HG03442 (cell line): ENCODE data around the gene TTC9C.
"Not testable (repeated sequence)": the region's sequence is repeated elsewhere in the genome, so short reads cannot be mapped to it uniquely, and the experiment has no call there.

Experiments
- ATAC-seq: cut with Tn5 transposase; IDR thresholded peaks from one replicate; pipeline ENCODE4 v1.9.1; 2021; ENCODE audit warnings: mild to moderate bottlenecking, moderate library complexity; ENCODE audit not compliant: unreplicated experiment

Gene TTC9C, protein sequence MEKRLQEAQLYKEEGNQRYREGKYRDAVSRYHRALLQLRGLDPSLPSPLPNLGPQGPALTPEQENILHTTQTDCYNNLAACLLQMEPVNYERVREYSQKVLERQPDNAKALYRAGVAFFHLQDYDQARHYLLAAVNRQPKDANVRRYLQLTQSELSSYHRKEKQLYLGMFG

DNA sequence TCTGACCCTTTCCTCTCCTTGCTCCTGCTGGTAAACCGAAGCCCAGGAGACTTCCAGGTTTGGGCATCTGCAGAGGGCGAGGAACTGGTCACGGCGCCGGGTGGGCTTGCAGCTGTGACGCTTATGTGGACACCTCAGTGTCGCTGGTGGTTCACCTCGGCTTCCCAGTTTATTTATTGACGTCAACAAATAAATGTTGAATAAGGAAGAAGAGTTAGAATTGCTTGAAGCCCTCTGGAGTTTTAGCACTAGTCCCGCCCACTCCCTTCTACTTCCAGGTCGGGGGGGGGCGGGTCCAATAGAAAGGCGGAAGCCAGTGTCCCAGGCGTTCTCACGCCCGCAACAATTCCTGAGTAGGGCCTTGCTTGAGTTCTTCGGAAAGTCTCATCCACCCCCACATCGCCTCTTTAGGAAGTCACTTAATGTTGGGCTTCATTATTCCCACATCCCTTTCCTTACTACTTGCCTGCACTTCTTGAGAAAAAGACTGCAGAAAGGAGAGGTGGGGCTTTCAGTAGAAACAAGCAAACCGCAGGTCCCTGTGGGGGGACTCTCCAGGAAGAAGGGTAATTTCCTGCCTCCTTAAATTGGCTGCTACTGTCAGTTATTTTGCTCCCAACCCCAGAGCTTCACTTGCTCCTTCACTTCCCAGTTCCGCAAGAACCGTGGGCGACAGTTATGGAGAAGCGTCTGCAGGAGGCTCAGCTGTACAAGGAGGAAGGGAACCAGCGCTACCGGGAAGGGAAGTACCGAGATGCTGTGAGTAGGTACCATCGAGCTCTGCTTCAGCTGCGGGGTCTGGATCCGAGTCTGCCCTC, at the start of gene TTC9C:
Gene TTC9C (plus strand): TSS at position 316 of the 818 bp plus-strand sequence. CDS start 363 bp downstream, at position 679.
- peak; percentile 14 for ATAC-seq

DNA sequence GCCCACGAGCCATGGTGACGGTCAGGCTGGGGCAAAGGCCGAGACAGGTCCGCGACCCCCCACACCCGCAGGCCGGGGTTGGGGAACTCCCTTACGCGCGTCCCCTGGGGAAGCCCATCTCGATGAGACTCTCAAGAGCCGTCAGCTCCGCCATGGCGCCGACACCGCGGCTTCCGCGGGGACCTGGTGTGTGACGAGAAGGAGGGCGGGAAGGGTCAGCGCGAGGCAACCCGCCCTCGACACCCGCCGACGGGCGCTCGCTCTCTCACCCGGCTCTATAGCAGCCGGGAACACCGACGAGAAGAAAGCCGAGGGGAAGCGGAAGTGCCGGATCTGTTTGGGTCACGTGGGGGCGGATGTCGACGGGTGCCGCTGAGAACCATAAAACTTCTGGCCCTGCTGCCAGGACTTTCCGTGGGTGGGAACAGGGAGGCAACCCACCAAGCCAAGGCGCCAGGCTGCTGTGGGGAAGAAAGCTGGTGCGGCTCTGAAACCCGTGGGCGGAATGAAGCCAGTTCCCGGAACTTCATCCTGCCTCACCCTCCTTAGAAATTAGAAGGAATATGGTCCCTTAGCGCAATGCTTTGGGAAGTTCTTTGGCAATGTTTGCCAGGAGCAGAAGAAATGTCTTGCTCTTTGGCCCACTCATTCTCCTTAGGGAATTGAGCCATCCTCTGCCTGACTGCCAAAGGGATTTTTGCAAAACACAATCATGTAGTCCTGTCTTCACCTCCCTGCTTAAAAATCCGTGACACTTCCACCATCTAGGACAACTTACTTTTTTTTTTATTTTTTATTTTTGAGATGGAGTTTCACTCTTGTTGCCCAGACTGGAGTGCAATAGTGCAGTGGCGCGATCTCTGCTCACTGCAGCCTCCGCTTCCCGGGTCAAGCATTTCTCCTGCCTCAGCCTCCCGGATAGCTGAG, 49.3 kb upstream of the TTC9C start, which contains the start of gene UBXN1:
Gene UBXN1 (minus strand): TSS at position 304 of the 927 bp plus-strand sequence. CDS start 150 bp downstream, at position 154.
- peak; percentile 65 for ATAC-seq

DNA sequence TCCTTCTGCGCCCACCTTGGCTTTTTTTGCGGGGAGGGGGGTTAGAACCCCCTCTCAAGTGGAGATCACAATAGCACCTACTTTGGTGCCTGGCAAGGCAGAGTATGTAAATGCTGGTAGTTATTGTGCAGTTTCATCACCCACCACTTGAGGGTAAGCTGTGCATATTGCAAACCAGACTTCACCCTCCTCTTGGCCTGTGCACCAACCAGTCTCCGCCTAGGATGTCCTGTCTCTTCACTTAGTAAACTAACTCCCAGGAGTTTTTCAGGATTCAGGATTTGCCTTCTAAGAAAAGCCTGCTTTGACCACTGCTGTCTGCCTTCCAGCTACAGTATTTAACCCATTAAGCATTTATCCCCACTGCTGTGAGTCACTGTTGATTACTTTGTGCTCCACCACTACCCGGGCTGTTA, 47.5 kb upstream of the TTC9C start:
- ATAC-seq: peak; percentile 46

DNA sequence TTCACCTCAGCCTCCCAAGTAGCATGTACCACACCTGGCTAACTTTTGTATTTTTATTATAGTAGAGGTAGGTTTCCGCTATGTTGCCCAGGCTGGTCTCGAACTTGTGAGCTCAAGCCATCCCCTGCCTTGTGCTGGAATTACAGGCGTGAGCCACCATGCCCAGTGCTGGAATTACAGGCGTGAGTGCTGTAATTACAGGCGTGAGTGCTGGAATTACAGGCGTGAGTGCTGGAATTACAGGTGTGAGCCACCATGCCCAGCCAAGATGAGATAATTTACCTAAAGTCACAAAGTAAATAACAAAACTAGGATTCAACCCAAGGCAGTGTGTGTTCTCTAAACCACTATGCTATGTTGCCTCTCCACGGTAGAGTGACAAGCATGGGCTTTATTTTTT, 45.8 kb upstream of the TTC9C start:
- ATAC-seq: no peak

DNA sequence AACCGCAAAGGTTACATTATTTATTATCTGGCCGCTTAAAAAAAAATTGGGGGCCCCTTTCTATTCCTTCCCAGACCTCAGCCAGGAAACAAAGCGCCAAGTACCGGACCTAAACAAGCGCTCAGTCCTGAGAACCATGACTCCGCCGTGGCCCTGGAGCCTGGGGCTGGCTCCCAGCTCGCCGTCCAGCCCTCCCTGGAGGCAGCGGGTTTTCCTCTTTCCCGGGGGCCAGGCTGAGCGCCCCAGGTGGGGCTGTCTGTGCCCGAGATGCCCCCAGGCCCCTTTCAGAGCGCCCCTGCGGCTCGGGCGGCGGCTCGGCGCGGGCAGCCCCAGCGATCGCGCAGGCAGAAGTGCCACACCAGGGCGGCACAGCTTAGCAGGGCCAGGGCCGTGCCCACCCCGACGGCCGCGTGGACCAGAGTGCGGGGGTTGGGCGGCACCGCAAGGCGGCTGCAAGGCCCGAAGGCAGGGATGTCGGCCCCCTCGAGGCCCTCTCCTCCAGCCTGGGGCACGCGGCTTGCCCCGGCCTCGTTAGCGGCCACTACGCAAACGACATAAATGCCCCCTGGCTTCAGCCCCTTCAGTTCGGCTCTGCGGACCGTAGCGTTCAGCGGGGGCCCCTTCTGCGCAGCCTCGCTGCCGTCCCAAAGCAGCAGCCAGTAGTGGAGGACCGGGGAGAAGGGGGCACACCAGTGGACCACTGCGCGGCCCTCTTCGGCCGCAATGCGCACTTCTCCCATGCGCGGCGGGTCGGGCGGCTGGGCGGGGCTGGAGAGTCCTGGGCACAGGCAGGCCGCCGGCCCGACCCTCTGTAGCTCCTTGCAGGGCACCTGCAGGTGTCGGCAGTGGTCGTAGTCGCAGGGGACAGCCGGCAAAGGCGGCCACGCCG, 40.5 kb upstream of the TTC9C start:
- ATAC-seq: no peak

DNA sequence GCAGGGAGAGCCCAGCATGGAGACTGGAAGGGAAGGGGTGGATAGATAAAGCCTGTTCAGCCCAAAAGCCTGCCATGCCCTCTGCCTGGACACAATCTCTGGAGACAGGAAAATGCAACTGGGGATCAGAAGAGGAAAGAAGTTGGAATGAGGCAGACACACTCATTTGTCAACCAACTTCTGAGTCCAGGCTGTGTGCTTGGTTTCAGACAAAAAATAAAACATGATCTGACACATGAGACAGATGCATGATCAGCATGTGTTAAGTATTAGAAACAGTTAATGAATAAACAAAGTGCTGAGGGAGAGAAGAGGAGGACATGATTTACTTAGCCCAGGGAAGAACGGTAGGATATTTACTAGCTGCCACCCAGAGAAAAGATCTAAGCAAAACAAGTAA, 39.8 kb upstream of the TTC9C start:
- ATAC-seq: no peak

DNA sequence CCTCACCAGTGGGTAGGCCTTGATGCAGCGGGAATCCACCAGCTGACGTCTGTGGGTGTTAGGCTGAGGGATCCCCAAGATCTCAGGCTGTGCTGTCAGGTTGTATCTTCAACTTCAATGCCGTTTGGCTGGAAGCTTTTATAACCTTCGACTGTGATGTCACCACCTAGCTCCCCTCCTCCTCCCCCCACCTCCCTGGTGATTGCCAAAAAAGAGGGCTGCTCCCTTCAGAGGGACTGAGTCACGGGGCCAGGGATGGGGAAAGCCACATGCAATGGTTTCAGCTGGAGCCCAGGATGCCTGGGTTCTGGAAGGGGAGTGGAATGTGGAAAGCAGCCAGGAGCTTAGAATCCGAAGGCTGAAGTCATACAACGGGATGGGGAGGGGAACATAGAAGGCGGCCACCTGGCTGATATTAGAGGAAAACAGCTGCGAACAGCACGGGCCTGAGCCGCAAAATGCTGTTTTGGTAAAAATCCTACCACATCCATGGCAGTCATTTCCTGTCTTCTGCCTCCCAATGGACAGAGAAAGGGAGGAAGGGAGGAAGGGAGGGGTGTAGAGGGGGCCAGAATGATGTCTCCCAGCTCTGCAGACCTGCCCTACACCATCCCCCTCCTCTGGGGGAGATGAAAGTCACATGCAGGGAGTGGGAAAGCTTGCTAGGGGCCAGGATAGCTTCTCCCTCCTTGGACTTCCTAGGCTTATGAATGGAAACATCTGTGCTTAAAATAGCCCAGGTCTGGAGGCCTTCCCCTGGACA, 38.7 kb upstream of the TTC9C start, which contains the start of gene LRRN4CL:
Gene LRRN4CL (minus strand): TSS at position 110 of the 763 bp plus-strand sequence. CDS start 1,022 bp downstream, outside the sequence.
- no peak for ATAC-seq

DNA sequence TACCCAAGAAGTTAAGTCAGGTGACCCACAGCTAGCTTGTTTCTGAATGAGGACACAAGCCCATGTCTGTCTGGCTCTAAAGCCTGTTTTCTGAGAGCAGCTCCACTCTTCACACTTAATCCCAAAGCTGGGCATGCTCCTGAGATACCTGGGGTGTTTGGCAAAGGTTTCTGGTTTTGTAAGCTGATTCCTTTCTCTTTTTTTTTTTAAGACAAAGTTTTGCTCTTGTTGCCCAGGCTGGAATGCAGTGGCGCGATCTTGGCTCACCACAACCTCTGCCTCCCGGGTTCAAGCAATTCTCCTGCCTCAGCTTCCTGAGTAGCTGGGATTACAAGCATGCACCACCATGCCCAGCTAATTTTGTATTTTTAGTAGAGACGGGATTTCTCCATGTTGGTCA, 34.7 kb upstream of the TTC9C start:
- not testable (repeated sequence) for ATAC-seq

DNA sequence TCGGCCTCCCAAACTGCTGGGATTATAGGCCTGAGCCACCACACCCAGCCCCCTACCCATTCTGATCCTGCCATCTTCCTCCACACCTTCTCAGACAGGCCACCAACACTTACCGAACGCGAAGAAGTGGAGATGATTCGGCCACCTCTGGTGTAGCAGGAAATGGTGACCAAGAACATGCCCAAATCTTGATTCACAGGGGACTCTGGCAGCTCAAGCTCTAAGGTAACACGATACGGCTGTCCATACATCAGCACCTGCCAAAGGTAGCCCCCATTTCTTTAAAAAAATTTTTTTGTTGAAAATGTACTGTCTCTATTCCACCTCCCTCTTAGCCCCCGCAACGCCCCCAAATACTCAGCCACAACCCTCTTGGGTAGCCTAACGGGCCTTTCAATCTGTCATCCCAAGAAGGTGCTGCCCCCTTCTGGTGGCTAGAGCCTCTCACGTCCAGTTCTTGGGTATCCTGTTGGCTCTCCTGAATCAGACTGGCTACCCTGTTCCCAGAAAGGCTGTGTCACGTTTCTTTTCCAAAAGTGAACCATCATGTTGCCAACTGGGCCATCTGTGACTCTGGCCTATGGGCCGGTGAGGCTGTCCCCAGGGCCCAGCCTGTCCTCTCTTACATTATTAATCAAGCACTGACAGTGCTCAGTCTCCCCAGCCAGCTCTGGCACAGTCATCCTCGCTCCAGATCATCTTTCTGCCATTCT, 33.7 kb upstream of the TTC9C start:
- no peak for ATAC-seq

DNA sequence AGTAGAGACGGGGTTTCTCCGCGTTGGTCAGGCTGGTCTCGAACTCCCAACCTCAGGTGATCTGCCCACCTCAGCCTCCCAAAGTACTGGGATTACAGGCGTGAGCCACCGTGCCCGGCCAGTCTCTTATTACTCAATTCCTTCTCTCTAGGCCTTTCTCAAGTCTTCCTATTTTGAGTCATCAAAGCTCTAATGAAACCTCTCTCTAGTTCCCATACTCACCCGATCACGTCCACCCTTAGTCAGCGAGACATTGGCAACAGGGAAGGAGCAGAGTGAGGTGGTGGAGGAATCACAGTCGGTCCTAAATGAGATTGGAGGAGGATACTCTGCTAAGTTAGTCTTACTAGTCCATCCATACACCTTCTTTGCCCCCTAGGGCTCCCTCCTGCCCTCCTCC, 26.0 kb upstream of the TTC9C start:
- no peak for ATAC-seq

DNA sequence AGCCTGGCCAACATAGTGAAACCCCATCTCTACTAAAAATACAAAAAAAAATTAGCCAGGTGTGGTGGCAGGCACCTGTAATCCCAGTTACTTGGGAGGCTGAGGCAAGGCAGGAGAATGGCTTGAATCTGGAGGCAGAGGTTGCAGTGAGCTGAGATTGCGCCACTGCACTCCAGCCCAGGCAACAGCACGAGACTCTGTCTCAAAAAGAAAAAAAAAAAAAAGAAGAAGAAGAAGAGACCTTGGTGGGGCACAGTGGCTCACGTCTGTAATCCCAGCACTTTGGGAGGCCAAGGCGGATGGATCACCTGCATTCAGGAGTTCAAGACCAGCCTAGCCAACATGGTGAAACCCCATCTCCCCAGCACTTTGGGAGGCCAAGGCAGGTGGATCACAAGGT, 24.4 kb upstream of the TTC9C start:
- not testable (repeated sequence) for ATAC-seq

DNA sequence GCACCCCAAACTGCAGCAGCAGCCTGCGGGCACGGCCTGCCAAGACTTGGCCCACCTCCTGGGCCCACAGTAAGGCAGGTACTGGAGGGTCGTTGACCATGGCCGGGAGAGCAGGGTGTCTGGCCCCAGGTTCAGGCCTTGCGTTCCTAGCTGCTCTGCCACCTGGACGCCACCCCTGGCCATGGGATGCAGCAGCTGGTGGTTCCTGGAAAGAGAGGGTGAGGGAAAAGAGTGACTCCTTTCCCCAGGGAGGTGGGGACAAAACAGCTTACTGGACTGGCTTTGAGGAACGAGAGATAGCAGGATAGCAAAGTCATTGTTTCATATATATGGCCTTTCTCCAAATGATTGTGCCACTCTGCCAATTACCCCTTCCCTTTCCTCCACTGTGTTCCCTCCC, 22.9 kb upstream of the TTC9C start:
- no peak for ATAC-seq

DNA sequence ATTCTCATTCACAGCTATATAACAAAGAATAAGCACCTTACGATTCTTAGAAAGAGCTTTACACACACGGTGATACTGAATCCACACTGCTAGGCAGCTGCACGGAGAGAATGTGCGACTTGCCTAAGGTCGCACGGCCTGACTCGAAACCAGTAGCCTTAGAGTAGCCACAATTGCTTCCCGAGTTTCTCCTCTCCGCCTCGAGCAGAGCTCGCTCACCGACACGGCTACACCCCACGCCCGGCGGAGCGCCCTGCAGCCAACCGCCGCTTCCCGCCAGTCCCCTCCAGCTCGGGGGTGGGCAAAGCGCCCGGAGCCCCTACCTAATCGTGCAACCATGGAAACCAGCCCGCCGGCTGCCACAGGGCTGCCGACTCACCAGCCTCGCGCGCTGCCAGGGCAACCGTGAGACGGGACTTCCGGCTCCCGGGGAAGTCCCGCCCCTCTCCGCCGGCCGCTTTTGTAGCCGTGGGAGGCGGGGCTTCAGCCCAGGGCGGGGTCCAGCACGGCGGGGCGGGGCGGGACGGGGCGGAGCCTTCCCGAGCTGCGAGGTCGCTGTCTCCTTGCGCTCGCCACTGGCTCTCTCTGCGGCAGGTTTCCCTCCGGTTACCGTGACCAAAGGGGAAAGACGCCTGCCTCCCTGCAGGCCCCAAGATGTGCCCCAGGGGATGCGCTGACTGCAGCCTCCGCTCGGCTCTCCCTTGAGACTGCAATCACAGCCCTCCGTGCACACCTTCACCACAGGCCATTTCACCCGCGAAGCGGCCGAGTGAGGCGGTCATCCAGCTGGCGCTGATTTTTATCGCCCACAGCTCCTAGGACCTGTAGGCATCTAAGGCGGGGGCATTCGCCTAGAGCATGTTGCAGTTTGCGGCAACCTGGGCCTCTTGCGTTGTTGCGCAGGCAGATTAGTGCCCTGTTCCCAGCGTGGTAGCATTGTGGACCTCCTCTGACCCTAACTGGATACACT, 22.1 kb upstream of the TTC9C start:
- peak; percentile 65 for ATAC-seq

DNA sequence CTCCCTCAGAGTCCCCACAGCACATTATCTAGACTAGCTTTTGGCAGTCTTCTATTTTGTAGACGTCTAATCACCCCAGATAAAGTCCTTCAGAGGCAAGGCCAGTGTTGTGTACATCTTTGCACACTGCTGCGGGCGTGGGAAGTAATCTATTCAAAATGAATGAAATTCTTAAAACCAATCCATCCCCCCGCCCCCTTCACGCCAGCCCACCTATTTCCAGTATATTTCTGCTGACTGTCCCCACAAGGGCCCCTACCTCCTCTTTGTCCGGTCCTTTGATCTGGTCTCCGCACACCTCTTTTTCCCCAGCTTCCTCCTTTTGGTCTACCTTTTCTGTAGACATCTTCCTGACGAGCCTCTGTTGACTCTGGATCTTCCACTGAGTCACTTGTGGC, 21.4 kb upstream of the TTC9C start:
- no peak for ATAC-seq

DNA sequence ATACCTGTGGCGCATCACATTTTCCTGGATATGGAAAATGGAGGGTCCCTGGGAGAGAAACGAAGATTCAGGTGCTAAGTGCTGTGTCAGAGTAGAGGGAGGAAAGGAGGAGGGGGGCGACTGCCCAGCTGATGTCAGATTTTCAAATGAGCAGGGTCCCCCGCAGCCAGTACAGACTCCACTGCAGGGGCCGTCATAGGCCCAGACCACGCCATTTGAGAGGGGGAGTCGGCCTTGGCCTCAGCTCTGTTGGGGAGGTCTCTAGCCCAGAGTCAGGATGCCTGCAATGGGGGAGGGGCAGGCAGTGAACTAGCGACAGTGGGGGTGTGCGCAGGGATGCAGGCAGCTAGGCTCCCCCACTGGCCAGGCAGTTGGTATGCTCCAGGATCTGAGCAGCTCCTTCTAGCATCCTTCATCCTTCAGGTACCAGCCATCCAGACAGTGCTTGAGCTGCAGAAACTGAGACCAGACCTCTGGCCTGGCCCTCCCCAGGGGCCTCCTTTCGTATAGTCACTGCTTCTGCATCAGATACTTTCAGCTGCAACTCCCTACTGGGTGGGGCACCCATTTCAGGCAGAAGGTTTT, 20.9 kb upstream of the TTC9C start, which contains the start of the genes BSCL2 and GNG3:
Gene BSCL2 (minus strand): TSS at position 148 of the 585 bp plus-strand sequence. CDS start 229 bp downstream, outside the sequence.
Gene GNG3 (plus strand): TSS at position 400 of the 585 bp plus-strand sequence. CDS start 620 bp downstream, outside the sequence.
- ATAC-seq: no peak

DNA sequence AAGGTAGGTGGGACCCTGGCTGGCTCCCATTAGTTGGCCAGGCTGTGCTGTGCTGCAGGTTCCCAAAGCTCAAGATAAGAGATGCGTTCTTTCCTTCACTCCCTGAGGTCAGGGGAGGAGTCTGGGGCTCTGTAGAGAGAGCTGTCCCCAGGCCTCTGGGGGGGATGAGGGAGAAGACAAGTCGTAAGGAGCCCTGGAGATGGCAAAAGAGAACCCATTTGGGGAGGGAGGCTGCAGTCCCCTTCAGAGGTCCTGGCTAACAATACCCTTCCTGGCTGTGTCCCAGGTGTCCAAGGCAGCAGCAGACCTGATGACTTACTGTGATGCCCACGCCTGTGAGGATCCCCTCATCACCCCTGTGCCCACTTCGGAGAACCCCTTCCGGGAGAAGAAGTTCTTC, 19.9 kb upstream of the TTC9C start:
- ATAC-seq: no peak

DNA sequence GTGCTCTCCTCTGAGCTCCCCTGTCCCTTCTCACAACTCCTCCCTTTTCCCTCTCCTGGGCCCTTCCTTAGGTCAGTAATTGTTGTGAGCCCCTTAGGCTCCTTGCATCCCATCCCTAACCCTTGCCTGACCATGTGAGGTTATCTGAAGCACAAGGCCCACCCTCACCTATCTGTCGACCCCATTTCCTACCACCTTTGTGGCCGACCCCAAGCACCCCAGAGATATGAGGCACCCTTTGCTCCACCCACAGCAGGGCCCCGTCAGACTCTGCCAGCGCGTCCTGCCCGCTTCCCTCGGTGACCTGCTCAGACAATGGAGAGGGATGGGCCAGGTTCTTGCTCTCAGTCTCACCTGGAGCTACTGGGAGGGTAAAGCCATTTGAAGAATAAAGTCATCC, 19.5 kb upstream of the TTC9C start:
- ATAC-seq: no peak
